Cerebellar nuclear complex (tissue), 1 donor: ENCODE data around the gene CREB5.
"Not testable (repeated sequence)": the region's sequence is repeated elsewhere in the genome, so short reads cannot be mapped to it uniquely, and the experiment has no call there.

Experiments used
- DNase-seq, 2 experiments: peaks; one replicate each; lab custom pipeline; 2025; lab: John Stamatoyannopoulos, UW

The CREB5 gene

GRCh38 chr7:28611399-28611897 is 199.1 kb downstream of the CREB5 start:
- DNase-seq, result not testable (repeated sequence)

DNA sequence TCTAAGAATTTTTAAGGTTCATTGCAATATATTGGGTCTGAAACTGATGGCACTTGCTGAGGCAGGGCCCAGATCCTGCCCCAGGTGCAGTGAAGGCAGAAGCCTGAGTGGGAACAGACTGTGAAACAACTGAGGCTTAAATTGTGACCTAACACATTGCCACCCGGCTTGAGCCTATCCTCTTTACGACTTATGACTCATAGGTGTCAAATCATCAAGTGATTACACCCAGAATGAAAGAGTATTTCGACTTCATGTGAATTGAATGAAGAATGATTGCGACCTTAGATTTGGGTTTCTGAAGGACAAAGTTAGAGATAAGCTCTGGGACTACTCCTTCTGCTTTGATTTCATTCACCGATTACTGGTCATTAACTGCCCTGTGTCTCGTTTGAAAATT is 200.9 kb downstream of the CREB5 start:
- no peak for DNase-seq

- no peak for DNase-seq
Observed at GRCh38 chr7:28615091-28615490, 202.8 kb downstream of the CREB5 start.

GRCh38 chr7:28617308-28617880 is 205.1 kb downstream of the CREB5 start:
- DNase-seq, result no peak

GRCh38 chr7:28618383-28618782 is 206.1 kb downstream of the CREB5 start:
- no peak for DNase-seq

- DNase-seq, result no peak
Observed at GRCh38 chr7:28619256-28619655, 206.9 kb downstream of the CREB5 start.

DNA sequence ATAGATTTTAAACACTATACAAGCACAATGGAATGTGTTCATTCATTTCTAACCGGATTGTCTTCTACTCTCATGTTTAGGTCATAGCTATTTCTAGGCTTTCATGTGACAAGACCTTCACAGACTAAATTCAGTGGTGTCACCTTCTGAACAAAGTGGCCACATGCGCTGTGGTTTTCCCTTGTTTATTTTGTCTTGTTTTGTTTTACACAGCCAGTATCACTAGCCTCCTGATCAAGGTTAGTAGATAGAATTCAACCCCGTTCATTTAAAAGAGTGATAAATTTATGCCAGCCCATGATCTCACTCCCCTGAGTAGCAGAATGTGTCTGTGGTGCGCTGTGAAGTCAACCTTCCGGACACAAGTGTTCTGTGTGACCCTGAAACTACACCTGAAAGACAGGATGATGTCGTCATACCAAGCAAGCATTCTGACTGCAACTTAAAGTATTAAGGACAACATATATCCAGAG is 209.1 kb downstream of the CREB5 start:
- DNase-seq, result no peak

GRCh38 chr7:28623105-28623730 is 210.9 kb downstream of the CREB5 start:
- no peak for DNase-seq

DNA sequence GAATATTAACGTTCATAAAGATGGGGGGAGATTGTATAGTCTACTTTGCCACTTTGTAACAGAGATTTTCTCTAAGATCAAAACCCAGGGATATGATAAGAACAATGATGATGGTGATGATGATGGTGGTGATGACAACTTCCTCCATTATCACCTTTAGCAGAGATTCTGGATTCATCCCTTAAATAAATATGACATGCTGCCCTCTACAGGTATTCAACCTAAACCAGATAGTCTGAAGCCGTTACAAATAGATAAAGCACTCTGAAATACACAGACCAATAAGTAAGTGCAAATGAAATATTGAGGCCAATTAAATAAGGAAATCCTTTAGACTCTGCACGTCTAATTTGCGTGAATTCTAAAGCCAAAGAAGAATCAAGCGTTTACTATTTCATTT is 211.5 kb downstream of the CREB5 start:
- DNase-seq, result no peak

DNA sequence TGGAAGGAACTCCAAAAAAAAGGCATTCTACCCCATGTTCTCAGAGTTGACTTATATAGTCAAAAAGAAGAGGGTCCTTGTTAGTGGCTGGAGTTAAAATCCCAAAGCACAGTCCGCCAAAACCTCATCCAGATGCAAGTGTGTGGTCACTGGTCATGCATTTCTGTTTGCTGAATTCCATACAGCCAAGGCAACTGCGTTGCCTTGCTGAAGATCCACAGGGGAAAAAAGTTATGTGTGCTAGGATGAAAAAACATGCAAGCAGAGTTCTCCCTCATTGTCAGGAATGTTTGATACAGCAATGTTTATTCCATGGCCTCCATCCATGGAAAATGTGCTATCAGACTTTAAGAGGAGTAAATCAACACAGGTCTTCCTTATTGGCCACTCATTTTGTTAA is 213.1 kb downstream of the CREB5 start:
- no peak for DNase-seq

GRCh38 chr7:28626221-28626620 is 213.9 kb downstream of the CREB5 start:
- no peak for DNase-seq

DNA sequence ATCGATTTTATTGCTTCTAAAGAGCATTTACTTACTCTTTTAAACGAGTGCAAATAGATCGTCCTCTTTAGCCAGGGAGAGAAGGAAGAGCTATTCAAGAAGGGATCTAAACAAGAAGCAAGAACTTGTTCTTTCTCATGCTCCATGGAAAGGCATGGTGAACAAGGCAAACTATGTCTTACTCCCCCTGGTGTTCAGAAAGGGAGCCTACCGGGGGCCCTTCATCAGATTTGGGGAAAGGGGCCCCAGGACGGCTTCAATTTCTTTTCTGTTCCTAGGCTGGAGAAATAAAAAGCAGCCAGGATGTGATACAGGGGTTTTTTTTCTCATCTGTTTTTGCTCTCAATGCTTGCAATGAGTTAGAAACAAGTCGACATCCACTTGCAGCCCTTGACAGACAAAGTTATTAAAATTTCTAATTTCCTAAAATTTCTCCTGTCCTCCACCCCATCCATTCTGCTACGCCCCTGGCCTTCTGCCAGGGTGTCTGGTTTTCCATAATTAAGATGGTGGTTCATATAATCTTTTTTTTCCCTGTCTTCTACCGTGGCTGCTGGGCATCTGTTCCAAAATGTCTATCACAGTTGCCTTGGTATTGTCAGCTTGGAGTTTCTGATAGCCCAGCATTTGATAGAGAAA is 214.4 kb downstream of the CREB5 start:
- no peak for DNase-seq

DNA sequence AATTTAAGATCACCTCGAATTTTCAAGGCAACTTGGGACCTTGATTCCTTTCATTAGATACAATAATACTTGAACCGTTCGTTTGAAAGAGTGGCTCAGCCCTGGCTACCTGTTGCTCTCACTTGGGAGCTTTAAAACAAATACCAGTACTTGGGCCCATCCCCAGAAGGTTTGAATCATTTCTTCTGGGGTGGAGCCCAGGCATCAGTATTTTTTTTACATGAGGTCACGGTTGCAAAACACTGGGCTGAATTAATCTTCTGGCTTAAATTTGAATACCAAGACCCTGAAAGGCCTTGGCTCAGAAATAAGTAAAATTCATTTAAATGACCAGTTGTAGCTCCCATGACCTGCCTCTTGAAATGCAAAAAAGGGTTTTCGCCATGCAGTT is 214.9 kb downstream of the CREB5 start:
- no peak for DNase-seq

DNA sequence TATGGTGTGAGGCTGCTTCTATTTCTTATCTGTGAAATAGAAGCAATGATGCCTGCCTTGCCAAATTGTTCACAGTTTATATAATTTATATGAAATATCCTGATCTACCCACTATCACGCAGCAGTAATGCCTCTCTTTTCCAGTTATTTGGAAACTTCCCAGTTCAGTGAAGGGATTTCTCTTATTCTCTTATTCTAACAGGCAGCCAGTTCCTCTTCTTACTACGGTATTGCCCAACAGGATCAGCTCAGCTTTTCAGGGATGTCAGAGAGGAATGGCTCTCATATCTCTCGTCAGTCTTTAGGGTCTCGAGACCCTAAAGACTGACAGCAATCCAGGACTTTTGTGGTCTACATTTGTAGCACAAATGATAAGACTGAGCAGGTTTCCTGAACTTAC is 215.6 kb downstream of the CREB5 start:
- DNase-seq, result no peak

DNA sequence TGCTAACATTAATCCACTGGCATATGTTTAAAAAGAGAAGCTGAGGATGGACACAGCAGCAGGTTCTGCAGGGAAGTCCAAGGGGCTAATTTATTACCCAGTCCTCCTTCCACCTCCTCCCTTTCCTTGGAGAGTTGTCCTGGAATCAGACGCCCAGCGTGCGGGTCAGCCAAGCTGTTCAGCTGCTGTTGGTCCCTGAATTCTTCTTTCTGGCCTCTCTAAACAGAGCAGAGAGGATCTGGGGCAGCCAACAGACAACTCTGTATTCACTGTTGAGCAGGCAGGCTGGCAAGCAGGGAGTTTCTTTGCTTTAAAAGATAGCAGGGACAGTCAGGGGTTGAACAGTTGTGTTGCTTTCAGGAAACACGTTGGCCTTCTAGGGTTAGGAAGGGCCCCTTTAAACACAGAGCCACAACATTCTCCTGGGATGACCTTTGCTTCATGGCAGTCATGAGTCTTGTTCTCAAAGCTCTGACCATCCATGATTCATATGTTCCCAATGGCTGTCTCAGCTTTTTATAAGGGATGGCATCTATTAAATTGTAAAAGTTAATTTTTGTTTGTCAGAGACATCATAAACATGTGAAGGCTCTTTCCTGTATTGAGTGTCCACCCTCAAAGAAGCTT is 217.0 kb downstream of the CREB5 start:
- no peak for DNase-seq

- no peak for DNase-seq
Observed at GRCh38 chr7:28630350-28630749, 218.0 kb downstream of the CREB5 start.

- no peak for DNase-seq
Observed at GRCh38 chr7:28631995-28632394, 219.7 kb downstream of the CREB5 start.

- DNase-seq, result no peak
Observed at GRCh38 chr7:28638914-28639313, 226.6 kb downstream of the CREB5 start.

DNA sequence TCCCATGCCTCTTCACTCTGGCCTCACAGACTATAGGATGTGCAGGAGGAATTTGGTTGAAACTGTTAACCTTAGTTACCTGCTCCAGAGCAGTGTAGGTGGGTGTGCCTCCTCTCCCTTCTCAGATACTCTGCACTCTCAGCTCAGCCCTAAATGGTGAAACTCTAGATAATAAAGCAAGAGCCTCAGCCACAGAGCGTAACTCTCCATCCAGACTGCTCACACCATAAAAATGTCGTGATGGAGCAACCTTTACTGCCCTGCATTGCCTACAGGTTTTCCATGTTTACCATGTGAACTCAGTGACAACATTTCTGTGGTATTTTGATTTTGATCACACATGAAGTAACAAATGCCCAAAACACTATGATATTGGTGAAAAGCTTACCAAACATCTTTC is 227.7 kb downstream of the CREB5 start:
- DNase-seq, result no peak

- DNase-seq, result no peak
Observed at GRCh38 chr7:28641752-28642545, 229.6 kb downstream of the CREB5 start.

GRCh38 chr7:28643188-28643569 is 230.9 kb downstream of the CREB5 start:
- no peak for DNase-seq
